DMS79 treated with DMSO at 0.1 percent for 48 hours (cell line): ENCODE data around the gene ANGPTL4.

ENCODE experiments used
- DNase-seq: peaks from one replicate; lab custom pipeline; 2025; lab: John Stamatoyannopoulos, UW

ANGPTL4 gene

DNA sequence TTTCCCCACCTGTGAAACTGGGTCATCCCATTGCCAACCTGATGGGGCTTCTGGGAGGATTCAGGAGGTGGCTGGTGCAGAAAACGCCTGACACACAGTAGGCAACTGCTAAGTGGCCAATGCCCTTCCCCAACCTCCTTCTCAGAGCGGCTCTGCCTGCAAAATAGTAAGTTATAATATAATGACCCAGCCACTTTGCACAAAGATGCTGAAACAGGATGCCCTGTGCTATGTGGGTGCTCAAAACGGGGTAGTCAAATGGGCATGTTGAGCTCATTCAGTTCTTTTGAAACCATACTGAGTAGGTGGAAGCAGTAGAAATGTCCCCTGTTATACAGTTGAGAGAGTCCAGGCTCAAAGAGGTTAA, 49.7 kb downstream of the ANGPTL4 start:
- no peak for DNase-seq

- no peak for DNase-seq
Measured at GRCh38 chr19:8416796-8417195, 52.8 kb downstream of the ANGPTL4 start.

DNA sequence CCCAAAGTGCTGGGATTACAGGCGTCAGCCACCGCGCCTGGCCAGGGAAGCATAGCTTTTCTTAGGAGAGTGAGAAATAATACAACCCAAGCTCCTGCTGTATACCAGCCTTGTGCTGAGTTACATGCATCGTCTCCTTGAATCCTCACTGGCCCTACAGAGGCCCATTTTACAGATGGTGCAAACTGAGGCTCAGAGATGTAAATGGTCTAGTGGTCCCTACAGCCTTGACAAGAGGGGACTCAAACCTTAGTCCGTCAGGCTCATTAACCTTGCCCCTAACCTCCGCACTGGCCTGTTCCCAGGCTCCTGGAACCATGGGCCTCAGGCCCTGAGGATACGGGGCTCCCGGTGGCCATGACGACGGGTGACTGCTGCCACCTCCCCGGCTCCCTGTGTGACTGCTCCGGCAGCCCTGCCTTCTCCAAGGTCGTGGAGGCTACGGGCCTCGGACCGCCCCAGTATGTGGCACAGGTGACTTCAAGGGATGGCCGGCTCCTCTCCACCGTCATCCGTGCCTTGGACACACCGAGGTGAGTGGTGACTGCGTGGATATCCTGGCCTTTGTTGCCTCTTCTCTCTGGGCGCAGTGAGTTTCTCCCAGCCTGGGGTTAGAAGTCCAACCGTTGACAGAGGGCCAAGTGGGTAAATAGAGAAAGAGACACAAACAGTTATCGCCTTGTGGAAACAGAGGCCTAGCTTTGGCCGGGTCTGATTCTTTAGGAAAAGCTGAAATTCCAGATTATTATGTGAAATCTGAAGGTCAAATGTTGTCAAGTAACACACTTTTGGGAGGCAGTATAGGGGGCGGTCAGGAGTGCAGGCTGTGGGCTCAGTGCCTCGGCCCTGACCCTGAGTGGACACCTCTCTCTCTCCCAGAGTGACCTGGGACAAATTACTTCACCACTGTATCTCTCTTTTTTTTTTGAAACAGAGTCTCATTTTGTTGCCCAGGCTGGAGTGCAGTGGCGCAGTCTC, 57.8 kb downstream of the ANGPTL4 start:
- no peak for DNase-seq

- no peak for DNase-seq
Measured at GRCh38 chr19:8423817-8424223, 59.9 kb downstream of the ANGPTL4 start.
